ENCODE measurements around the gene TGFBR3. TPM values are rescaled to one million over a fixed set of nuclear protein-coding genes. Genes with fewer than 3 reads are reported as not detected.

The TGFBR3 gene
- total RNA-seq, 4 donors from 2014 or later: 16.3 to 90.0 (median 54.7) TPM

DNA sequence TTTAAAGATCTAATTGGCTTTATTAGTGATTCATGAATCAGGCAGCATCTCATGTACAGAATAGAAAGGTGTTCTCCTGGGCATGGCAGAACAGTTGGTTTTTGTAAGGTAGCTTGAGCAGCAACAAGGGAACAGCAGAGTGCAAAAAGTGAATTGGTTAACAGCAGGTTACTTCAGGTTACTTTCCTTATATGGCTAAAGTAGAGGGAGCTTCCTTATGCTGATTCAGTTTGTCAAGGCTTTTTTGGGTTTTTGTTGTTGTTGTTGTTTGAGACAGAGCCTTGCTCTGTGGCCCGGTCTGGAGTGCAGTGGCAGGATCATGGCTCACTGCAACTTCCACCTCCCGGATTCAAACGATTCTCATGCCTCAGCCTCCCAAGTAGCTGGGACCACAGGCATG, 252.5 kb downstream of the TGFBR3 start:
- Histone ChIP-seq H3K9me3 (no peaks in the 10 kb centered on the region), H3K27ac (no peak overlapping the region), H3K27me3 (no peaks in the 10 kb centered on the region), H3K36me3 (no peaks in the 10 kb centered on the region), H3K4me3 (no peak overlapping the region), H3K4me1 (no peaks in the 10 kb centered on the region)
- TF ChIP-seq POLR2A (IDR thresholded peaks at IDR 0.05): no peak
- TF ChIP-seq CTCF (IDR thresholded peaks at IDR 0.05): no peak
- DNase-seq: no peak

GRCh38 chr1:91631718-91632330, 254.1 kb downstream of the TGFBR3 start:
- Histone ChIP-seq H3K4me1 (no peaks in the 10 kb centered on the region), H3K4me3 (no peak overlapping the region), H3K9me3 (no peaks in the 10 kb centered on the region), H3K27me3 (no peaks in the 10 kb centered on the region), H3K27ac (no peak overlapping the region), H3K36me3 (no peaks in the 10 kb centered on the region)
- DNase-seq: no peak
- TF ChIP-seq POLR2A (IDR thresholded peaks at IDR 0.05): no peak
- no peak for TF ChIP-seq CTCF (IDR thresholded peaks at IDR 0.05)

DNA sequence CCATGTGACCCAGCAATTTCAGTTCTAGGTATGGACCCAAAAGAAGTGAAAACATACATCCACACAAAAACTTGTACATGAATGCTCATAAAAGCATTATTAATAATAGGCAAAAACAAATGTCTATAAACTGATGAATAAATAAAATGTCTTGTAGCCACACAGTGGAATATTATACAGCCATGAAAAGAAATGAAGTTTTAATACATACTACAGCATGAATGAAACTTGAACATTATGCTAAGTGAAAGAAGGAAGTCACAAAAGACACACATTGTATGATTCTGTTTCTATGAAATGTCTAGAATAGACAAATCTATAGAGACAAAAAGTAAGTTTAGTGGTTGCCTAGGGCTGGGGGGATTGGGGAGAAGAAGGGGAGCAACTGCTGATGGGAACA, 255.1 kb downstream of the TGFBR3 start:
- no peaks in the 10 kb centered on the region for H3K9me3 ChIP-seq
- H3K4me1 ChIP-seq: no peaks in the 10 kb centered on the region
- no peaks in the 10 kb centered on the region for H3K36me3 ChIP-seq
- no peak for DNase-seq
- H3K4me3 ChIP-seq: no peak overlapping the region
- no peaks in the 10 kb centered on the region for H3K27me3 ChIP-seq
- TF ChIP-seq POLR2A (IDR thresholded peaks at IDR 0.05) (no peak), CTCF (IDR thresholded peaks at IDR 0.05) (no peak)
- no peak overlapping the region for H3K27ac ChIP-seq

Small RNA genes lying within 50 kb of the gene (small RNA-seq; reads per million reads assigned to genes)
- gene RN7SL653P: 0 reads per million in 2 donors

Other genes starting within 250 kb of the TGFBR3 start
- gene BRDT, start 63.2 kb upstream of the TGFBR3 start, total RNA-seq: not detected
- not detected for gene EPHX4, start 143.8 kb upstream of the TGFBR3 start, total RNA-seq
- gene SETSIP, start 189.3 kb upstream of the TGFBR3 start, total RNA-seq: not detected
- gene BTBD8, start 194.2 kb upstream of the TGFBR3 start, total RNA-seq: 10 to 100 TPM in 1 of 4 donors, 1 to 10 TPM in 3; 2.5 to 11.6 (median 4.5) TPM

All from Peyer's patch (tissue), 4 donors.